Cardiac muscle cell (in vitro differentiated cells and primary cell): ENCODE data around the gene BAX. TPM values are rescaled to one million over a fixed set of nuclear protein-coding genes. Genes with fewer than 3 reads are reported as not detected.

Experiments used
- DNase-seq, 2 donors: peaks; one replicate each; pipeline versions ENCODE4 v3.0.0 to v3.0.0-alpha.2; 2010 to 2017; ENCODE audit warnings: low read depth in 1 of 2, low spot score in 1 of 2
- H3K27ac ChIP-seq: fragments of 200-600 bp; sonication (generic); 2 replicates; pipeline ENCODE4 v1.5.1; 2016
- H3K27me3 ChIP-seq: fragments of 200-600 bp; sonication (generic); 2 replicates; pipeline ENCODE4 v1.6.0; 2016; ENCODE audit warnings: control low read depth
- H3K36me3 ChIP-seq: fragments of 200-600 bp; sonication (generic); 2 replicates; pipeline ENCODE4 v1.5.1; 2016; ENCODE audit warnings: control low read depth
- H3K4me1 ChIP-seq: fragments of 200-600 bp; sonication (generic); 2 replicates; pipeline ENCODE4 v1.8.1; 2017; ENCODE audit warnings: low read depth, mild to moderate bottlenecking, mixed run types
- H3K4me3 ChIP-seq: fragments of 200-600 bp; sonication (generic); 2 replicates; pipeline ENCODE4 v1.5.1; 2016; ENCODE audit warnings: mild to moderate bottlenecking
- H3K9me3 ChIP-seq: fragments of 200-600 bp; sonication (generic); 2 replicates; pipeline ENCODE4 v1.5.1; 2017; ENCODE audit warnings: low read depth, mild to moderate bottlenecking, control low read depth
- polyA plus RNA-seq: library from polyadenylated mRNA; unstranded; fragments of >200 nt; fragmentation: Nextera tagmentation; extraction: Ambion mirVana; gene quantifications from 2 replicates; pipeline ENCODE4 v1.2.1, GENCODE V29; 2016
- total RNA-seq: library from RNA; depleted of rRNA; stranded (reverse); fragments of >200 nt; gene quantifications from 2 replicates; pipeline ENCODE4 v1.2.3, GENCODE V29; 2016
- TF ChIP-seq, protein P1 (sequence below): IDR thresholded peaks from 2 replicates; pipeline ENCODE4 v1.5.1; 2012; ENCODE audit warnings: low read depth, mild to moderate bottlenecking, low read length

Gene BAX
- total and polyA plus RNA-seq, 2 experiments from 2014 or later = 64.2 to 95.2 TPM

DNA sequence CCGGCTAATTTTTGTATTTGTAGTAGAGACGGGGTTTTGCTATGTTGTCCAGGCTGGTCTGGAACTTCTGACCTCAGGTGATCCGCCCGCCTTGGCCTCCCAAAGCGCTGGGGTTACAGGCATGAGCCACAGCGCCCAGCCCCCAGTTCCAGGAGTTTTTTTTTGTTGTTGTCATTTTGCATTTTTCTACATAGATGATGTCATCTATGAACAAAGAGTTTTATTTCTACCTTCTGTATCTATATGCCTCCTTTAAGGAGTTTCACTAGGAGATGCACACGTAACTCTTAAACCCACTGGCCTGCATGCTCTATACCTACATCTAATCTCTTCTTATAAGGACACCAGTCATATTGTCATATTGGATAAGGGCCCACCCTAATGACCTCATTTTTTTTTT lies 16.4 kb upstream of the BAX start:
- Histone ChIP-seq H3K4me1 (peaks cover 9% of the 10 kb centered on the region), H3K36me3 (no peaks in the 10 kb centered on the region), H3K4me3 (no peak overlapping the region), H3K27ac (no peak overlapping the region), H3K27me3 (no peaks in the 10 kb centered on the region), H3K9me3 (no peaks in the 10 kb centered on the region)
- DNase-seq = no peak
- TF ChIP-seq, protein P1, sequence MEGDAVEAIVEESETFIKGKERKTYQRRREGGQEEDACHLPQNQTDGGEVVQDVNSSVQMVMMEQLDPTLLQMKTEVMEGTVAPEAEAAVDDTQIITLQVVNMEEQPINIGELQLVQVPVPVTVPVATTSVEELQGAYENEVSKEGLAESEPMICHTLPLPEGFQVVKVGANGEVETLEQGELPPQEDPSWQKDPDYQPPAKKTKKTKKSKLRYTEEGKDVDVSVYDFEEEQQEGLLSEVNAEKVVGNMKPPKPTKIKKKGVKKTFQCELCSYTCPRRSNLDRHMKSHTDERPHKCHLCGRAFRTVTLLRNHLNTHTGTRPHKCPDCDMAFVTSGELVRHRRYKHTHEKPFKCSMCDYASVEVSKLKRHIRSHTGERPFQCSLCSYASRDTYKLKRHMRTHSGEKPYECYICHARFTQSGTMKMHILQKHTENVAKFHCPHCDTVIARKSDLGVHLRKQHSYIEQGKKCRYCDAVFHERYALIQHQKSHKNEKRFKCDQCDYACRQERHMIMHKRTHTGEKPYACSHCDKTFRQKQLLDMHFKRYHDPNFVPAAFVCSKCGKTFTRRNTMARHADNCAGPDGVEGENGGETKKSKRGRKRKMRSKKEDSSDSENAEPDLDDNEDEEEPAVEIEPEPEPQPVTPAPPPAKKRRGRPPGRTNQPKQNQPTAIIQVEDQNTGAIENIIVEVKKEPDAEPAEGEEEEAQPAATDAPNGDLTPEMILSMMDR = no peak

DNA sequence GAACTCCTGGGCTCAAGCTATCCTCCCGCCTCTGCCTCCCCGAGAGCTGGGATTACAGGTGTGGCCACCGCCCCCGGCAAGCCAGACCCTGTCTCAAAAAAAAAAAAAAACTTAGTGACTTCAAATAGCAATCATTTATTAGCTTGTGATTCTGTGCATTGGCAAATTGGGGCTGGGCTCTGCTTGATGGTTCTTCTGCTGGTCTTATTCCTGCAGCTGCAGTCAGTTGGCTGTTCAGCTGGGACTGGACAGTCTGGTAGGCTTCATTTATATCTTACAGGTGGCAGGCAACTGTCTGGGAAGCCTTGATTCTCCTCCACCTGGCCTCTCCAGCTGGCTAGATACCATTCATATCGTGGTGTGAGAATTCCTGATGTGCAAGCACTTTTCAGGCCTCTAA lies 13.8 kb upstream of the BAX start:
- no peaks in the 10 kb centered on the region for H3K36me3 ChIP-seq
- no peak overlapping the region for H3K27ac ChIP-seq
- no peaks in the 10 kb centered on the region for H3K9me3 ChIP-seq
- DNase-seq = no peak
- H3K4me1 ChIP-seq = no peaks in the 10 kb centered on the region
- TF ChIP-seq, protein P1 = no peak
- H3K27me3 ChIP-seq = no peaks in the 10 kb centered on the region
- no peak overlapping the region for H3K4me3 ChIP-seq

DNA sequence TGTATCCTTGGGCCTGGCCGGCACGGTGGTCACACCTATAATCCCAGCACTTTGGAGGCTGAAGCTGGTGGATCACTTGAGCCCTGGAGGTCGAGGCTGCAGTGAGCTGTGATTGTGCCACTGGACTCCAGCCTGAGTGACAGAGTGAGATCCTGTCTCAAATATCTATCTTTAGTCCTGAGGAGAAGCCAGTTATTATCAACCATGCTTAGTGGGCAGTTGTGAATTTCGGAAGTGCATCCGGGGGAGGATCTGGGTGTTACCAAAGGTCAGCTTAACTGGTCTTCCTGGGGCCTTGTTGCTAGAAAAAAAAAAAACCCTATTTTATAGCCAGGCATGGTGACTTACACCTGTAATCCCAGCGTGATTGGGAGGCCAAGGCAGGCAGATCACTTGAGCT lies 11.6 kb upstream of the BAX start:
- Histone ChIP-seq H3K27ac (no peak overlapping the region), H3K9me3 (no peaks in the 10 kb centered on the region), H3K4me3 (no peak overlapping the region), H3K36me3 (no peaks in the 10 kb centered on the region), H3K4me1 (no peaks in the 10 kb centered on the region), H3K27me3 (no peaks in the 10 kb centered on the region)
- TF ChIP-seq, protein P1 = no peak
- DNase-seq = no peak

DNA sequence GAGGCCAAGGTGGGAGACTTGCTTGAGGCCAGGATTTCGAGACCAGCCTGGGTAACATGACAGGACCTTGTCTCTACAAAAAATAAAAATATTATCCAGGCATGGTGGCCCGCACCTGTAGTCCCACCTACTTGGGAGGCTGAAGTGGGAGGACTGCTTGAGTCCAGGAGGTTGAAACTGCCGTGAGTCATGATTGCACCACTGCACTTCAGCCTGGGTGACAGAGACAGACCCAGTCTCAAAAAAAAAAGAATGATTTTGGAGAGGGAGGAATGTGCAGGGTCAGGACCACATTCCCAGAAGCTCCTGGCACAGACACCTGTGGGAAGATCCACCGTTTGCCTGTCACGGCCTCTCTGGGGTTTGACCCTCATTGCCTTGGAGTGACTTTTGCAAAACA lies 9.3 kb upstream of the BAX start:
- H3K4me3 ChIP-seq = no peak overlapping the region
- TF ChIP-seq, protein P1 = no peak
- no peaks in the 10 kb centered on the region for H3K36me3 ChIP-seq

DNA sequence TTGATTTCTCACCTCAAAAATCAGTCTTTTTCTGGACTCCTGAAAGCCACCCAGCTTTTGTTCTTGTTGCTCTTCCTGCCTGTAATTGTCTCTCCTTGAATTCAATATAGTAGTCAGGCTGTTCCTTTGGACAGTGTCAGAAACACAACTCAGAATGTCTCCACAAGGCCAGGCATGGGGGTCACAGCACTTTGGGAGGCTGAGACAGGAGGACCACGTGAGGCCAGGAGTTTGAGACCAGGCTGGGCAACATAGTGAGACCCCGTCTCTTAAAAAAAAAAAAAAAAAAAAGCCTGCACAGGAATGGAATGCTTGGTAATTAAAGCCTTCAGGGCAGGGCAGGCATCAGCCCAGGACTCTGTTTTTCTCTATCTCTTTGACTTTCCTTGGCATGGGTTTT lies 8.9 kb upstream of the BAX start:
- no peak for DNase-seq
- H3K9me3 ChIP-seq = no peaks in the 10 kb centered on the region
- no peak overlapping the region for H3K27ac ChIP-seq
- H3K4me3 ChIP-seq = no peak overlapping the region
- no peaks in the 10 kb centered on the region for H3K36me3 ChIP-seq
- H3K4me1 ChIP-seq = no peaks in the 10 kb centered on the region
- no peaks in the 10 kb centered on the region for H3K27me3 ChIP-seq
- TF ChIP-seq, protein P1 = no peak

More for the DNA sequence above, 9.3 kb upstream of the BAX start:
- H3K9me3 ChIP-seq = no peaks in the 10 kb centered on the region
- H3K4me1 ChIP-seq = no peaks in the 10 kb centered on the region
- DNase-seq = no peak
- no peak overlapping the region for H3K27ac ChIP-seq
- no peaks in the 10 kb centered on the region for H3K27me3 ChIP-seq
